Vagina (tissue), 2 donors: ENCODE measurements around the gene ATP8A2. TPM values are rescaled to one million over a fixed set of nuclear protein-coding genes. Genes with fewer than 3 reads are reported as not detected.

Experiments
- DNase-seq, 2 donors: peaks; one replicate each; pipeline ENCODE4 v3.0.0-alpha.2; 2017; ENCODE audit errors: extremely low spot score in 2 of 2
- H3K27ac ChIP-seq: fragments of 200-600 bp; sonication (generic); one replicate; pipeline ENCODE4 v1.5.1; 2019
- H3K27me3 ChIP-seq: fragments of 200-600 bp; sonication (generic); one replicate; pipeline ENCODE4 v1.5.1; 2019
- H3K36me3 ChIP-seq, 2 donors: fragments of 200-600 bp; sonication (generic); one replicate each; pipeline ENCODE4 v1.5.1; 2017 to 2019
- H3K4me1 ChIP-seq: fragments of 200-600 bp; sonication (generic); one replicate; pipeline ENCODE4 v1.5.1; 2019
- H3K4me3 ChIP-seq, 2 donors: fragments of 200-600 bp; sonication (generic); 1 replicate in 1 of 2; 2 replicates in 1 of 2; pipeline ENCODE4 v1.5.1; 2016 to 2019
- H3K9me3 ChIP-seq: fragments of 200-600 bp; sonication (generic); one replicate; pipeline ENCODE4 v1.5.1; 2019
- CTCF ChIP-seq, 3 experiments: fragments of 450-650 bp in 2 of 3; fragments of 200-600 bp in 1 of 3; sonication (generic) in 1 of 3; IDR thresholded peaks; one replicate each; pipeline ENCODE4 v1.5.1; 2017 to 2019; ENCODE audit warnings: antibody characterized with exemption in 3 of 3, mild to moderate bottlenecking in 2 of 3, moderate library complexity in 2 of 3
- POLR2A ChIP-seq, 2 donors: fragments of 450-650 bp; IDR thresholded peaks; one replicate each; pipeline ENCODE4 v1.6.1; 2017; ENCODE audit warnings: antibody characterized with exemption in 2 of 2, mild to moderate bottlenecking in 2 of 2, moderate library complexity in 2 of 2
- POLR2AphosphoS5 ChIP-seq, 2 donors: sonication (generic); formaldehyde crosslinking; IDR thresholded peaks; one replicate each; pipeline ENCODE4 v1.9.0; 2017; ENCODE audit warnings: antibody characterized with exemption in 2 of 2, mild to moderate bottlenecking in 2 of 2, low read depth in 1 of 2; ENCODE audit not compliant: insufficient read depth in 1 of 2
- intact Hi-C: fragments of 100-400 bp; cut with DNase I; formaldehyde crosslinking; loops from one replicate; pipeline ENCODE4 v1.15.1; 2023
- total RNA-seq: library from RNA; depleted of rRNA; stranded (reverse); fragments of >200 nt; gene quantifications from one replicate; pipeline ENCODE4 v1.2.3, GENCODE V29; 2016

The ATP8A2 gene
- total RNA-seq, 1 donor from 2014 or later = 1.5 TPM

DNA sequence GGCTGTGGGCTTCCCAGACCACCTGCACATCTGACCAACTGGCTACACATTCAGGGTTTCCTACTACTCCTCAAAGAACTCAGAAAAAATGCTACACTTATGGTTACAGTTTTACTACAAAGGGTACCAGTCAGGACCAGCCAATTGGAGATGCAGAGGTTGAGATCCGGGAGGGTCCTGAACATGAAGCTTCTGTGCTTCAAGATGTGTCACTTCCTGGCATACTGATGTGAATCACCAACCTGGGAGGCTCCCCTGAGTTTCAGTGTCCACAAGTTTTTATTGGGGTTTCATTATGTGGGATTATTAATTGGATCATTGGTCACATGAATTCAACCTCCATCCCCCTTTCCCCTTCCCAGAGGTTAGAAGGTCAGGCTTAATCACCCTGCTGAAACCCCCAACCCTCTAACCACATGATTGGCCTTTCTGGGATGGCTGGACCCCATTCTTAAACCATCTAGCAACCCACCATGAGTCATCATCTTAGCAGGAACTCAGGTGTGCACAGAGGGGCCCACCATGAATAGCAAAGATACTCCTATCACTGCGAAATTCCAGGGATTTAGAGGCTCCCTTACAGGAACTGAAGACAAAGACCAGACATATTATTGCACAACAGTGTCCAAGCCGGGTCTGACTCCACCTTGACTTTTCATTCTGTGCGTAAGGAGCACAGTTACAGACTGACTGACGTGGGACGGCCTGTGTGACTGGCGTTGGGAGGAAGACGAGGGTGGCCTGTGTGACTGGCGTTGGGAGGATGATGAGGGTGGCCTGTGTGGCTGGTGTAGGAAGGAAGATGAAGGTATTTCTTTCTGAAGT lies 90.7 kb downstream of the ATP8A2 start:
- no peak overlapping the region for H3K27ac ChIP-seq
- no peak for DNase-seq
- no peak for TF ChIP-seq POLR2A (IDR thresholded peaks at IDR 0.05)
- no peak for TF ChIP-seq POLR2AphosphoS5 (IDR thresholded peaks at IDR 0.05; ENCODE audit: insufficient read depth in 1 of 2, low read depth in 1 of 2)
- TF ChIP-seq CTCF (IDR thresholded peaks at IDR 0.05) = no peak
- H3K4me3 ChIP-seq = no peak overlapping the region
- no peaks in the 10 kb centered on the region for H3K36me3 ChIP-seq
- H3K4me1 ChIP-seq = no peaks in the 10 kb centered on the region
- intact Hi-C loops = no loop called here
- H3K9me3 ChIP-seq = no peaks in the 10 kb centered on the region
- H3K27me3 ChIP-seq = no peaks in the 10 kb centered on the region

DNA sequence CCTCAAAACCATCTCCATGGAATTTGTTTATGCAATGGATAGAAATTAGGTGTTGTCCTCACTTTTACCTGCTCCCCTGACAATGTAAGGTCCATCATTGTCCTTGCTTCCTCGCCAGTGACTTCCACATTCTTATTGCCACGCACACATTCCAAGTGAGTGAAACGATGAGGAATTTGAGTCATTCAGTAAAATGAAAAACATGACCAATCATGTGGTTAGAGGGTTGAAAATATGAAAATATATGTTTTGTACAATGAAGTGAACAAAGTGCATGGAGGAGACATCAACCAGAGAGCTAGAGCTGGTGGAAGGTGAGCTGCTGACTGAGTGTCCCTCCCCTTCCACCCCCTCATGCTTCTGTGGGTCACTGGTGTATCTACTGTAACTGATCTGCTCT lies 91.7 kb downstream of the ATP8A2 start:
- no peaks in the 10 kb centered on the region for H3K4me1 ChIP-seq
- intact Hi-C loops = no loop called here
- no peak overlapping the region for H3K4me3 ChIP-seq
- H3K27me3 ChIP-seq = no peaks in the 10 kb centered on the region
- no peaks in the 10 kb centered on the region for H3K36me3 ChIP-seq
- no peak for DNase-seq
- H3K9me3 ChIP-seq = no peaks in the 10 kb centered on the region
- H3K27ac ChIP-seq = no peak overlapping the region
- TF ChIP-seq POLR2AphosphoS5 (IDR thresholded peaks at IDR 0.05; ENCODE audit: insufficient read depth in 1 of 2, low read depth in 1 of 2) (no peak), POLR2A (IDR thresholded peaks at IDR 0.05) (no peak), CTCF (IDR thresholded peaks at IDR 0.05) (no peak)

GRCh38 chr13:25466880-25467279 lies 95.1 kb downstream of the ATP8A2 start:
- no peaks in the 10 kb centered on the region for H3K4me1 ChIP-seq
- no peak for DNase-seq
- no peak overlapping the region for H3K27ac ChIP-seq
- intact Hi-C loops = no loop called here
- TF ChIP-seq POLR2A (IDR thresholded peaks at IDR 0.05) (no peak), CTCF (IDR thresholded peaks at IDR 0.05) (no peak), POLR2AphosphoS5 (IDR thresholded peaks at IDR 0.05; ENCODE audit: insufficient read depth in 1 of 2, low read depth in 1 of 2) (no peak)
- no peak overlapping the region for H3K4me3 ChIP-seq
- H3K9me3 ChIP-seq = no peaks in the 10 kb centered on the region
- no peaks in the 10 kb centered on the region for H3K27me3 ChIP-seq
- no peaks in the 10 kb centered on the region for H3K36me3 ChIP-seq

- Histone ChIP-seq H3K4me3 (no peak overlapping the region), H3K27me3 (no peaks in the 10 kb centered on the region)
These were observed 96.8 kb downstream of the ATP8A2 start for GRCh38 chr13:25468325-25469168.

More at GRCh38 chr13:25468325-25469168, 96.8 kb downstream of the ATP8A2 start:
- no peaks in the 10 kb centered on the region for H3K4me1 ChIP-seq
- H3K9me3 ChIP-seq = no peaks in the 10 kb centered on the region
- TF ChIP-seq POLR2AphosphoS5 (IDR thresholded peaks at IDR 0.05; ENCODE audit: insufficient read depth in 1 of 2, low read depth in 1 of 2) (no peak), CTCF (IDR thresholded peaks at IDR 0.05) (no peak), POLR2A (IDR thresholded peaks at IDR 0.05) (no peak)
- DNase-seq = no peak
- no peaks in the 10 kb centered on the region for H3K36me3 ChIP-seq
- intact Hi-C loops = no loop called here
- no peak overlapping the region for H3K27ac ChIP-seq
